ENCODE results near the gene ASPSCR1. TPM values are rescaled to one million over a fixed set of nuclear protein-coding genes. Genes with fewer than 3 reads are reported as not detected.

Gene ASPSCR1
- total RNA-seq, 1 donor from 2014 or later: 23.2 TPM

- no peak for DNase-seq (ENCODE audit: low read depth in 2 of 2)
These were observed 77.1 kb downstream of the ASPSCR1 start for GRCh38 chr17:82054351-82055022.

- DNase-seq (ENCODE audit: low read depth in 2 of 2): no peak
These were observed 77.9 kb downstream of the ASPSCR1 start for GRCh38 chr17:82055023-82055964.

GRCh38 chr17:82055965-82056728 lies 78.7 kb downstream of the ASPSCR1 start:
- no peak for DNase-seq (ENCODE audit: low read depth in 2 of 2)

- no peak for DNase-seq (ENCODE audit: low read depth in 2 of 2)
These were observed 79.5 kb downstream of the ASPSCR1 start for GRCh38 chr17:82056729-82057621.

GRCh38 chr17:82058230-82058854 lies 80.9 kb downstream of the ASPSCR1 start:
- no peak for DNase-seq (ENCODE audit: low read depth in 2 of 2)

GRCh38 chr17:82058855-82059249 lies 81.4 kb downstream of the ASPSCR1 start:
- no peak for DNase-seq (ENCODE audit: low read depth in 2 of 2)

- no peak for DNase-seq (ENCODE audit: low read depth in 2 of 2)
These were observed 82.0 kb downstream of the ASPSCR1 start for GRCh38 chr17:82059272-82060000.

- DNase-seq (ENCODE audit: low read depth in 2 of 2): no peak
These were observed 82.6 kb downstream of the ASPSCR1 start for GRCh38 chr17:82060001-82060380.

GRCh38 chr17:82060614-82061013 lies 83.2 kb downstream of the ASPSCR1 start:
- no peak for DNase-seq (ENCODE audit: low read depth in 2 of 2)

GRCh38 chr17:82061047-82061925 lies 83.9 kb downstream of the ASPSCR1 start:
- DNase-seq (ENCODE audit: low read depth in 2 of 2): no peak

- DNase-seq (ENCODE audit: low read depth in 2 of 2): peak in 1 of 2 donors; percentile 17
These were observed 84.9 kb downstream of the ASPSCR1 start for GRCh38 chr17:82062076-82062983.

GRCh38 chr17:82062984-82063368 lies 85.5 kb downstream of the ASPSCR1 start:
- DNase-seq (ENCODE audit: low read depth in 2 of 2): no peak

- no peak for DNase-seq (ENCODE audit: low read depth in 2 of 2)
These were observed 86.3 kb downstream of the ASPSCR1 start for GRCh38 chr17:82063424-82064415.

- no peak for DNase-seq (ENCODE audit: low read depth in 2 of 2)
These were observed 87.2 kb downstream of the ASPSCR1 start for GRCh38 chr17:82064433-82065192.

GRCh38 chr17:82065193-82065637 lies 87.8 kb downstream of the ASPSCR1 start:
- peak; percentile 54 to 56 for DNase-seq (ENCODE audit: low read depth in 2 of 2)

All from lung microvascular endothelial cell (primary cell).